K562 (cell line): Measurements from ENCODE around the gene ESR2. TPM values are rescaled to one million over a fixed set of nuclear protein-coding genes. Genes with fewer than 3 reads are reported as not detected.

ENCODE experiments used
- ATAC-seq: fragments of 200-7000 bp; cut with Tn5 transposase; 3 replicates; pipeline ENCODE4 v1.9.1; 2020; ENCODE audit warnings: moderate library complexity
- BruUV-seq: library from RNA; stranded (reverse); fragments of 400-500 nt; replicated peaks from 2 replicates; lab custom pipeline; 2021; lab: Mats Ljungman, UMichigan
- CTCF ChIA-PET: fragments of 300-600 bp; formaldehyde crosslinking; extraction: SDS; loops from one replicate; lab custom pipeline; 2021; ENCODE audit warnings: low intra/inter-chr PET ratio; lab: Yijun Ruan, JAX
- POLR2A ChIA-PET: fragments of 300-600, 350-650 bp; sonication (Branson Sonifier 250); formaldehyde crosslinking; extraction: SDS; loops from one replicate; lab custom pipeline; 2021; ENCODE audit warnings: antibody characterized with exemption, inconsistent platforms; lab: Yijun Ruan, JAX
- DNase-seq, 4 experiments: peaks; one replicate each; pipeline versions ENCODE4 v3.0.0 to v3.0.0-alpha.2; 2011 to 2018; ENCODE audit warnings: low spot score in 3 of 4, mixed read lengths in 3 of 4; ENCODE audit errors: extremely low read depth in 1 of 4
- FAIRE-seq: peaks from 2 replicates; lab custom pipeline; 2011; peaks lifted over from hg19 to GRCh38; lab: Jason Lieb, UNC
- H2AFZ ChIP-seq: 2 replicates; pipeline ENCODE4 v1.6.0; 2011; ENCODE audit warnings: low read depth, low read length, control low read depth, inconsistent platforms
- H3K27ac ChIP-seq: fragments of 200-600 bp; 3 replicates; pipeline ENCODE4 v1.8.0; 2011; ENCODE audit warnings: low read depth, mild to moderate bottlenecking, control low read depth, inconsistent platforms, low read length, moderate library complexity, mixed read lengths; ENCODE audit errors: extremely low read depth
- H3K27me3 ChIP-seq, 2 experiments: fragments of 300-600 bp in 1 of 2; 2 replicates in 1 of 2; 3 replicates in 1 of 2; pipeline versions ENCODE4 v1.6.0 to v1.8.0; 2011; ENCODE audit warnings: inconsistent platforms in 2 of 2, low read length in 2 of 2, mild to moderate bottlenecking in 1 of 2, mixed read lengths in 1 of 2, moderate library complexity in 1 of 2; ENCODE audit not compliant: control insufficient read depth in 2 of 2, insufficient read depth in 2 of 2
- H3K36me3 ChIP-seq: fragments of 300-600 bp; 3 replicates; pipeline ENCODE4 v1.8.0; 2011; ENCODE audit warnings: mild to moderate bottlenecking, low read length, inconsistent platforms; ENCODE audit not compliant: control insufficient read depth, insufficient read depth
- H3K4me1 ChIP-seq, 2 experiments: fragments of 200-600 bp in 1 of 2; replicated peaks in 1 of 2; 2 replicates in 1 of 2; 3 replicates in 1 of 2; pipeline versions ENCODE4 v1.5.1 to v1.8.0; 2011; ENCODE audit warnings: inconsistent platforms in 2 of 2, low read length in 2 of 2, mild to moderate bottlenecking in 1 of 2, mixed read lengths in 1 of 2, moderate library complexity in 1 of 2; ENCODE audit not compliant: control insufficient read depth in 2 of 2, insufficient read depth in 2 of 2
- H3K4me2 ChIP-seq: 2 replicates; pipeline ENCODE4 v1.6.1; 2011; ENCODE audit warnings: low read length, control low read depth, inconsistent platforms, mixed read lengths; ENCODE audit not compliant: insufficient read depth
- H3K4me3 ChIP-seq: fragments of 200-600 bp; sonication (generic), shearing (Covaris generic); 2 replicates; pipeline ENCODE4 v1.5.1; 2016; ENCODE audit warnings: control low read depth, inconsistent platforms
- H3K79me2 ChIP-seq: fragments of 200-600 bp; 3 replicates; pipeline ENCODE4 v1.8.0; 2011; ENCODE audit warnings: low read length, inconsistent platforms; ENCODE audit not compliant: control insufficient read depth, insufficient read depth
- H3K9ac ChIP-seq, 2 experiments: 2 replicates each; pipeline versions ENCODE4 v1.6.0 to v1.6.1; 2011; ENCODE audit warnings: low read depth in 2 of 2, low read length in 2 of 2, control low read depth in 1 of 2, inconsistent platforms in 1 of 2, mild to moderate bottlenecking in 1 of 2, mixed read lengths in 1 of 2; ENCODE audit not compliant: insufficient read depth in 1 of 2
- H3K9me1 ChIP-seq: one replicate; pipeline ENCODE4 v1.6.0; 2011; ENCODE audit warnings: inconsistent platforms, mild to moderate bottlenecking, low read length, moderate library complexity; ENCODE audit not compliant: control insufficient read depth, insufficient read depth
- H3K9me3 ChIP-seq: replicated peaks from 2 replicates; pipeline ENCODE4 v1.5.1; 2011; ENCODE audit warnings: low read depth, low read length, inconsistent platforms; ENCODE audit not compliant: control insufficient read depth, insufficient read depth
- H4K20me1 ChIP-seq: replicated peaks from 2 replicates; pipeline ENCODE4 v1.6.1; 2011; ENCODE audit warnings: low read length, inconsistent platforms, mixed read lengths; ENCODE audit not compliant: control insufficient read depth, insufficient read depth
- TAF15 ChIP-seq: fragments of 200-400 bp; formaldehyde crosslinking; IDR thresholded peaks from 2 replicates; pipeline ENCODE4 v1.6.1; 2017; ENCODE audit warnings: mild to moderate bottlenecking, low read depth, low read length, moderate library complexity
- XRCC5 ChIP-seq: fragments of 200-400 bp; formaldehyde crosslinking; IDR thresholded peaks from 2 replicates; pipeline ENCODE4 v1.6.1; 2017; ENCODE audit warnings: low read depth, mild to moderate bottlenecking, low read length
- WGBS: fragments of 100-300 bp; shearing (Covaris generic); methylation state at CpG from one replicate; pipeline ENCODE4 v1.1.6; 2016; ENCODE audit warnings: low coverage, mixed read lengths; ENCODE audit not compliant: insufficient coverage; ENCODE audit errors: missing lambda C conversion rate; 5-methylcytosine and 5-hydroxymethylcytosine counted together
- in situ Hi-C: fragments of 300-500 bp; cut with MboI; formaldehyde crosslinking; loops from 4 replicates; pipeline ENCODE4 v1.15.0; 2018; ENCODE audit warnings: inconsistent platforms, mixed read lengths
- intact Hi-C: fragments of 100-400 bp; cut with micrococcal nuclease; formaldehyde crosslinking; loops from 2 replicates; pipeline ENCODE4 v1.14.2; 2022
- polyA plus RNA-seq, 8 experiments: library from polyadenylated mRNA; depleted of rRNA in 4 of 8; stranded (reverse) in 5 of 8; unstranded in 3 of 8; fragments of >200 nt; fragmentation: Nextera tagmentation in 2 of 8; fragmentation: Illumina TruSeq in 1 of 8; extraction: Ambion mirVana in 2 of 8; extraction: Trizol in 1 of 8; gene quantifications; 2 replicates each; pipeline versions ENCODE4 v1.2.1 to v1.2.3, GENCODE V29; 2011 to 2014; ENCODE audit warnings: inconsistent platforms in 1 of 8, missing spikeins in 1 of 8
- total RNA-seq, 7 experiments: library from RNA; depleted of rRNA in 6 of 7; stranded (reverse); fragments of >200 nt in 6 of 7; fragmentation: Illumina TruSeq in 2 of 7; extraction: Trizol in 2 of 7; gene quantifications; 2 replicates each; pipeline versions ENCODE4 v1.2.1 to v1.2.3, GENCODE V29; 2011 to 2021; ENCODE audit warnings: low replicate concordance in 1 of 7
- TF ChIP-seq, protein P1 (sequence below), 2 experiments: fragments of 200-800 bp in 1 of 2; sonication (Bioruptor generic) in 1 of 2; sonication (generic) in 1 of 2; formaldehyde crosslinking in 1 of 2; IDR thresholded peaks in 1 of 2; conservative IDR thresholded peaks in 1 of 2; 2 replicates each; pipeline versions ENCODE4 v1.5.0 to v1.6.1; 2016 to 2020; ENCODE audit warnings: missing compliant biosample characterization in 1 of 2, missing genetic modification characterization in 1 of 2, missing genetic modification reagents in 1 of 2
- TF ChIP-seq, protein P2 (sequence below): fragments of 250-450 bp; sonication (Bioruptor Pico); IDR thresholded peaks from 2 replicates; pipeline ENCODE4 v1.4.0; 2020

Gene ESR2
- total and polyA plus RNA-seq, 9 of the 15 experiments (the other 6 are each of a cell fraction or from before 2014, with no cell fraction given), result 0.07 to 3.8 (median 2.0) TPM

DNA sequence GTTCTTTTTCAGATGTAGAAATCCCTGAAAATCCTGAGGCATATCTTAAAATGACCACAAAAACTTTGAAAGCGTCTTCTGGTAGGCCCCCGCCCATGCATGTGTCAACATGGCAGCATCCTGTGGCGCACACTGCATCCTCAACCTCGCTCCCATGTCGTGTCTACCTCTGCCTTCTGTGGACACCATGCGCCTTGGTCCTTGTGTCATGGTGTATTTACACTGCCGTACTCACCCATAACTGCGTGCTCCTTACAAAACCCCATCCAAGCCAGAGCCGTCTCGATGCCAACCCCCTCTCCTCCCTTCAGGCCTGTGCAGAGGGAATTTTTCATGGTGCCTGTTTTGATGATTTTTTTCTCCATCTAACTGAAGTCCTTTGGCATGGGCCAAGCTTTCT is 78.9 kb downstream of the ESR2 start:
- Histone ChIP-seq H3K27ac (no peak overlapping the region), H2AFZ (no peak overlapping the region), H4K20me1 (no peaks in the 10 kb centered on the region), H3K4me3 (no peak overlapping the region), H3K9ac (no peak overlapping the region), H3K9me3 (no peaks in the 10 kb centered on the region), H3K36me3 (no peaks in the 10 kb centered on the region), H3K4me1 (peaks cover 0 to 5% of the 10 kb centered on the region in 2 experiments; a peak in 3 of 5 replicates), H3K4me2 (no peak overlapping the region), H3K9me1 (no peaks in the 10 kb centered on the region), H3K79me2 (no peaks in the 10 kb centered on the region), H3K27me3 (no peaks in the 10 kb centered on the region)
- DNase-seq (no peak), ATAC-seq (no peak), FAIRE-seq (no peak)
- ChIA-PET POLR2A (no interaction called here), CTCF (no interaction called here)
- intact Hi-C loops (no loop called here), in situ Hi-C loops (no loop called here)
- 62% methylated on average over 9 of the region's 10 CpGs for WGBS
- BruUV-seq, result no TSS peak
- TF ChIP-seq TAF15 (no peak), XRCC5 (no peak)
- TF ChIP-seq, protein P1, sequence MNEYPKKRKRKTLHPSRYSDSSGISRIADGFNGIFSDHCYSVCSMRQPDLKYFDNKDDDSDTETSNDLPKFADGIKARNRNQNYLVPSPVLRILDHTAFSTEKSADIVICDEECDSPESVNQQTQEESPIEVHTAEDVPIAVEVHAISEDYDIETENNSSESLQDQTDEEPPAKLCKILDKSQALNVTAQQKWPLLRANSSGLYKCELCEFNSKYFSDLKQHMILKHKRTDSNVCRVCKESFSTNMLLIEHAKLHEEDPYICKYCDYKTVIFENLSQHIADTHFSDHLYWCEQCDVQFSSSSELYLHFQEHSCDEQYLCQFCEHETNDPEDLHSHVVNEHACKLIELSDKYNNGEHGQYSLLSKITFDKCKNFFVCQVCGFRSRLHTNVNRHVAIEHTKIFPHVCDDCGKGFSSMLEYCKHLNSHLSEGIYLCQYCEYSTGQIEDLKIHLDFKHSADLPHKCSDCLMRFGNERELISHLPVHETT (CRISPR knock-in tag; conservative IDR thresholded peaks at IDR 0.05 in 1 of 2, IDR thresholded peaks at IDR 0.05 in 1 of 2), result no peak
- TF ChIP-seq, protein P2, sequence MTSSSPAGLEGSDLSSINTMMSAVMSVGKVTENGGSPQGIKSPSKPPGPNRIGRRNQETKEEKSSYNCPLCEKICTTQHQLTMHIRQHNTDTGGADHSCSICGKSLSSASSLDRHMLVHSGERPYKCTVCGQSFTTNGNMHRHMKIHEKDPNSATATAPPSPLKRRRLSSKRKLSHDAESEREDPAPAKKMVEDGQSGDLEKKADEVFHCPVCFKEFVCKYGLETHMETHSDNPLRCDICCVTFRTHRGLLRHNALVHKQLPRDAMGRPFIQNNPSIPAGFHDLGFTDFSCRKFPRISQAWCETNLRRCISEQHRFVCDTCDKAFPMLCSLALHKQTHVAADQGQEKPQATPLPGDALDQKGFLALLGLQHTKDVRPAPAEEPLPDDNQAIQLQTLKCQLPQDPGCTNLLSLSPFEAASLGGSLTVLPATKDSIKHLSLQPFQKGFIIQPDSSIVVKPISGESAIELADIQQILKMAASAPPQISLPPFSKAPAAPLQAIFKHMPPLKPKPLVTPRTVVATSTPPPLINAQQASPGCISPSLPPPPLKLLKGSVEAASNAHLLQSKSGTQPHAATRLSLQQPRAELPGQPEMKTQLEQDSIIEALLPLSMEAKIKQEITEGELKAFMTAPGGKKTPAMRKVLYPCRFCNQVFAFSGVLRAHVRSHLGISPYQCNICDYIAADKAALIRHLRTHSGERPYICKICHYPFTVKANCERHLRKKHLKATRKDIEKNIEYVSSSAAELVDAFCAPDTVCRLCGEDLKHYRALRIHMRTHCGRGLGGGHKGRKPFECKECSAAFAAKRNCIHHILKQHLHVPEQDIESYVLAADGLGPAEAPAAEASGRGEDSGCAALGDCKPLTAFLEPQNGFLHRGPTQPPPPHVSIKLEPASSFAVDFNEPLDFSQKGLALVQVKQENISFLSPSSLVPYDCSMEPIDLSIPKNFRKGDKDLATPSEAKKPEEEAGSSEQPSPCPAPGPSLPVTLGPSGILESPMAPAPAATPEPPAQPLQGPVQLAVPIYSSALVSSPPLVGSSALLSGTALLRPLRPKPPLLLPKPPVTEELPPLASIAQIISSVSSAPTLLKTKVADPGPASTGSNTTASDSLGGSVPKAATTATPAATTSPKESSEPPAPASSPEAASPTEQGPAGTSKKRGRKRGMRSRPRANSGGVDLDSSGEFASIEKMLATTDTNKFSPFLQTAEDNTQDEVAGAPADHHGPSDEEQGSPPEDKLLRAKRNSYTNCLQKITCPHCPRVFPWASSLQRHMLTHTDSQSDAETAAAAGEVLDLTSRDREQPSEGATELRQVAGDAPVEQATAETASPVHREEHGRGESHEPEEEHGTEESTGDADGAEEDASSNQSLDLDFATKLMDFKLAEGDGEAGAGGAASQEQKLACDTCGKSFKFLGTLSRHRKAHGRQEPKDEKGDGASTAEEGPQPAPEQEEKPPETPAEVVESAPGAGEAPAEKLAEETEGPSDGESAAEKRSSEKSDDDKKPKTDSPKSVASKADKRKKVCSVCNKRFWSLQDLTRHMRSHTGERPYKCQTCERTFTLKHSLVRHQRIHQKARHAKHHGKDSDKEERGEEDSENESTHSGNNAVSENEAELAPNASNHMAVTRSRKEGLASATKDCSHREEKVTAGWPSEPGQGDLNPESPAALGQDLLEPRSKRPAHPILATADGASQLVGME (CRISPR knock-in tag), result no peak
